Measurements from ENCODE around the gene ALOX15B.
"Not testable (repeated sequence)": the region's sequence is repeated elsewhere in the genome, so short reads cannot be mapped to it uniquely, and the experiment has no call there.

The ALOX15B gene

DNA sequence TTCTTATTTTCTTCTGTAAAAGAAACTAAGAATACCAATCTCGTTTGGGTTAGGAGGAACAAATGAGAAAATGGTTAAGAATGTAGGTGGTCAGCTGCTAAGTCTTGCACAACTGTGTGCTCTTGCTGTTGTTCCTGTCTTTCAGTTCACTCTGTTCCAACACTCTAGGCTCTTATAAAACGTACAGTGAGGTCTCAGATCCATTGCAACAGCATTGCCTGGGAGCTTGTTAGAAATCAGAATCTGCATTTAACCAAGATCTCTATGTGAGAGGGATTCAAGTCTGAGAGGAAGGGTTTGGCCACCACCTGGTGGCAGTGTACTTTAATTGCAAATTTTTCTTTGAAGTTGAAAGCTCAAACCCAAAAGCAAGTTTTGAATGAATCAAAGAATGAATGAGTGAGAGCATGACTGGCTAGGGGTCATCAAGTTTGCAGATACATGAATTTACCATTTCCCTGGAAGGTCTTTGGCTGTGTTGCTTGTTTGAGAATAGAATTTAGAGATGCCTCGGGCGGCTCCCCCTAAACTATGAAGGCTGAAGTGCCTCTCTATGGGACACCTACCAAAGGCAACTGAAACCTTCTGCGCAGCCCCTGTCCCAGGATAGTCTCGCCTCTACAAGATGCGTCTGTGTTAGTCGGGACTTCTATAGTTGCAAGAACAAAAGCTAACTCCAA, 2.5 kb downstream of the ALOX15B start:
- peak; percentile 75 to 86 (median 84) for DNase-seq

DNA sequence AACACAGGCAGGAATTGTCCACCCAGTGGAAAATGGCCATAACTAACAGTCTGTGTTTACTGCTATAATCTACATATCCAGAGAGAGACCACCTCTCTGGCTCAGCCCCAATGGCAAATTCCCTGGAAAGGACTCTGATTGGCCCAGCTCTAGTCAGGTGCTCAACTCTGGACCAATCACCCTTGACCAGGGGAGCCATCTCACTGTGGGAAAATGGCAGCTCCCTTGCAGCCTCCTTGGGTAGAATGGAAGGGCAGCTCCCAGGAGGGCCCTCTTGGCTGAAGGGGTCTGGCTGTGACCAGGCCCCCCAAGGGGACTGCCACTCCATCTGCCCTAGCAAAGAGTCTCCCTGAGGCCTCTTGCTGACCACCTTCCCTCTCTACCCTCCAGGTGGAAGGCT, 3.1 kb downstream of the ALOX15B start:
- no peak for DNase-seq

DNA sequence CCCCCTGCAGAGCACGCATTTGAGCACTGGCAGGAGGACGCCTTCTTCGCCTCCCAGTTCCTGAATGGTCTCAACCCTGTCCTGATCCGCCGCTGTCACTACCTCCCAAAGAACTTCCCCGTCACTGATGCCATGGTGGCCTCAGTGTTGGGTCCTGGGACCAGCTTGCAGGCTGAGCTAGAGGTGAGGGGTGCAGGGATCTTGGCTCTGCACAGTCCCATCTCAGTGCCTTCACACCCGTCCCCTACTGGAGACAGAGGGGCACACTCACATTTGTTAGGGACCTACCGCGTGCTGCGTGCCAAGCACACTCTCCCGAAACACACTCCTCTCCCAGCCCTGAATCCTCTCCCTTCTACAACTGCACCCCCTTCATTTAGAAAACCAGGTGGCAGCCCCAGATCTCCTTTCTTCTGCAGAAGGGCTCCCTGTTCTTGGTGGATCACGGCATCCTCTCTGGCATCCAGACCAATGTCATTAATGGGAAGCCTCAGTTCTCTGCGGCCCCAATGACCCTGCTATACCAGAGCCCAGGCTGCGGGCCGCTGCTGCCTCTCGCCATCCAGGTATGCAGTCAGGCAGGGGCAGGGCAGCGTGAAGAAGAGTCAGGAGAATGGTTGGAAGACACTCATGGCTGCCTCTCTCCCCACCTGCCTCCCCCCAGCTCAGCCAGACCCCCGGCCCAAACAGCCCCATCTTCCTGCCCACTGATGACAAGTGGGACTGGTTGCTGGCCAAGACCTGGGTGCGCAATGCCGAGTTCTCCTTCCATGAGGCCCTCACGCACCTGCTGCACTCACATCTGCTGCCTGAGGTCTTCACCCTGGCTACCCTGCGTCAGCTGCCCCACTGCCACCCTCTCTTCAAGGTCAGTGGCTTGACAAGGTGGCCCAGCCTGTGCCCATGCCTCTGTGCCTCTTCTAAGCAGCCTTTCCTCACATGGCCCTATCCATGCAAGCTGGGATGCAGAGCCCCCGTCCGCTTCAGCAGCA, 6.3 kb downstream of the ALOX15B start:
- DNase-seq = no peak

DNA sequence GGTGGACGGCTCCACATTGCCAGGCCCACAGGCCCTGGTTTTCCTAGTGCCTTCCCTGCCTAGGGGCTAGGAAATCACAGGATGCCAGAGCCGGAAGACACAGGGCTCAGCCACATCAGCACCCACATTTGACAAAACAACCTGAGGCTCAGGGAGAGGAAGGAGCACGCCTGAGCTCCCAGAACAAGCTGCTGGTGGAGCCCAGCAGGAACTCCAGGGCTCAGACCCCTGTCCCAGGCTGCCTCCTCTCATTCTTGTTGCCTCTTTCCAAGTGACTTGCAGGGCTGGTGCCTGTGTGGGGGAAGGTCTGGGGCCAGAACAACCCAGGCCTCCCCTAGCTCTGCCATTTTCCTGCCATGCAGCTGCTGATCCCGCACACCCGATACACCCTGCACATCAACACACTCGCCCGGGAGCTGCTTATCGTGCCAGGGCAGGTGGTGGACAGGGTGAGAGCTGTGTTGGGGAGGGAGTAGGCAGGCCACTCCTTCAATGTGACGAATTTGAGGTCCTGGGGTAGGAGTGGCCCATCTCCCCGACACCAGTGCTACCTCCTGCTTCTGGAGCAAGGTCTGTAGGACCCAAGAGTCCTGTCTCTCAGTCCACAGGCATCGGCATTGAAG, 7.6 kb downstream of the ALOX15B start:
- no peak for DNase-seq

DNA sequence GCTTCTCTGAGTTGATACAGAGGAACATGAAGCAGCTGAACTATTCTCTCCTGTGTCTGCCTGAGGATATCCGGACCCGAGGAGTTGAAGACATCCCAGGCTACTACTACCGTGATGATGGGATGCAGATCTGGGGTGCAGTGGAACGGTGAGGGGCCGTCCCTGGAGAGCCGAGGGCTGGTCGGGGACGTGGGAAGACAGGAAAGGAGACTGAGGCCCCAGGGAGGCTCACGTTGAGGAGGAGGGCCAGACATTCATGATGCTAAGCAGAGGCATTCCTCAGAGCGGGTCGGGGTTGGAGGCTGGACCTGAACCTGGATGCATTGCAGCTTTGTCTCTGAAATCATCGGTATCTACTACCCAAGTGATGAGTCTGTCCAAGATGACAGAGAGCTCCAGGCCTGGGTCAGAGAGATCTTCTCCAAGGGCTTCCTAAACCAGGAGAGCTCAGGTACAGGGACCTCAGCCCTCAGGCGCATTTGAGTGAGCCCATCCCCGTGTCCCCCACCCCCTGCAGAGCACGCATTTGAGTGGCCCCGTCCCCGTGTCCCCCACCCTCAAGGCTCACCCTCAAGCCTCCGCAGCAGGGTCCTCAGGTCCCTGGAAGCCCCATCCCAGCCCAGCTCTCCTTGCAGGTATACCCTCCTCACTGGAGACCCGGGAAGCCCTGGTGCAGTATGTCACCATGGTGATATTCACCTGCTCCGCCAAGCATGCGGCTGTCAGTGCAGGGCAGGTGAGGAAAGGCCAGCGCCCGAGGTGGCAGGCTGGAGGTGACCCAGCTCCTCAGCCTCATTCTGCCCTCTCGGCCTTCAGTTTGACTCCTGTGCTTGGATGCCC, 8.3 kb downstream of the ALOX15B start:
- no peak for DNase-seq

DNA sequence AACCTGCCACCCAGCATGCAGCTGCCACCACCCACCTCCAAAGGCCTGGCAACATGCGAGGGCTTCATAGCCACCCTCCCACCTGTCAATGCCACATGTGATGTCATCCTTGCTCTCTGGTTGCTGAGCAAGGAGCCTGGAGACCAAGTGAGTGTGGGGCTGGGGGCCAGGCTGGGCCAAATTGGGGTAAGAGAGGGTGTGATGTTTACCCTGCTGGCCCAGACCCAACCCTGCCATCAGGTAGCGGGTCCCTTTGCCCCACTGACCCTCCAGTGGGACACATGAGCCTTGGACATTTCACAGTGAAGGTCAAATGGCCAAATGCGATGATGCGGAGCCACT, 8.9 kb downstream of the ALOX15B start:
- DNase-seq = no peak

DNA sequence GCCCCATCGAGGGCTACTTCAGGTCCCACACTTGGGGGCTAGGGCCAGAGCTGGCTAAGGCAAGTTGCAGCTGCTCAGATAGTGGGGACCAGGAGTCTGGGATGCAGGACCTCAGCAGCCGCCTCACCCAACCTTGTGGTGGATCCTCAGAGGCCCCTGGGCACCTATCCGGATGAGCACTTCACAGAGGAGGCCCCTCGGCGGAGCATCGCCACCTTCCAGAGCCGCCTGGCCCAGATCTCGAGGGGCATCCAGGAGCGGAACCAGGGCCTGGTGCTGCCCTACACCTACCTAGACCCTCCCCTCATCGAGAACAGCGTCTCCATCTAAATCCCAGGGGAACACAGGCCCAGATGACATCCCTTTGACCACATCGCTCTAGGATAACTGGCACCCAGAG, 9.4 kb downstream of the ALOX15B start:
- no peak for DNase-seq

DNA sequence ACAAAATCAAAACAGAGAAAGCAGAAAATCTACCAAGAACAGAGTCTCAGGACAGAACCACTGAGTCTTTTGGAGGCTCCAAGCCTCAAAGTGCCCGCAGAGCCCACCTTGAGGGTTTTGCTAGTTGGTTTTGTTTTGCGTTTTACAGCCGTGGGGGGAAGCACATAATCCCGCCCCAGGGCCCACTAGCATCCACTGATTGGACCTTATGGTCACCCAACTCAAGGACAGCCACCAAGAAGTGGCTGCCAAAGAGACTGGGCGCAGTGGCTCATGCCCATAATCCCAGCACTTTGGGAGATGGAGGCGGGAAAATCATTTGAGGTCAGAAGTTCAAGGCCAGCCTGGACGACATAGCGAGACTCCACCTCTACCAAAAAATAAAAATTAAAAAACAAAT, 9.9 kb downstream of the ALOX15B start:
- DNase-seq = no peak

DNA sequence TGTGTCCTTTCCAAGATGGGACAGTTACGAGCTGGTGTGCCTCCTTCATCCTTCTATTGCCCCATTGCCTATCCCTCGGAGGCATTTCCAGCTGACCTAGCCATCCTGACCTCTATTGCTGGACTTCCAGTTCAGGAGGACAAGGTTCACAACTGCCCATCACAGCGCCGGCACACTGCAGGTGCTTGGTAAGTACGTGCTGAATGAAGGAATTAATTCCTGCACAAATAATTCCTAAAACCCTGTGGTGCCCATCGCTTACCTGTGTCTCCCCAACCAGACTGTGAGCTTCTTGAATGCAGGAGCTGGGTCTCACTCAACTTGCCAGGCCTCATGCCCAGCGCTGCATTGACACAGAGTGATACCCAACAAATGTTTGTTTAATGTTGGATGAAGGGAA, 13.0 kb downstream of the ALOX15B start:
- no peak for DNase-seq

DNA sequence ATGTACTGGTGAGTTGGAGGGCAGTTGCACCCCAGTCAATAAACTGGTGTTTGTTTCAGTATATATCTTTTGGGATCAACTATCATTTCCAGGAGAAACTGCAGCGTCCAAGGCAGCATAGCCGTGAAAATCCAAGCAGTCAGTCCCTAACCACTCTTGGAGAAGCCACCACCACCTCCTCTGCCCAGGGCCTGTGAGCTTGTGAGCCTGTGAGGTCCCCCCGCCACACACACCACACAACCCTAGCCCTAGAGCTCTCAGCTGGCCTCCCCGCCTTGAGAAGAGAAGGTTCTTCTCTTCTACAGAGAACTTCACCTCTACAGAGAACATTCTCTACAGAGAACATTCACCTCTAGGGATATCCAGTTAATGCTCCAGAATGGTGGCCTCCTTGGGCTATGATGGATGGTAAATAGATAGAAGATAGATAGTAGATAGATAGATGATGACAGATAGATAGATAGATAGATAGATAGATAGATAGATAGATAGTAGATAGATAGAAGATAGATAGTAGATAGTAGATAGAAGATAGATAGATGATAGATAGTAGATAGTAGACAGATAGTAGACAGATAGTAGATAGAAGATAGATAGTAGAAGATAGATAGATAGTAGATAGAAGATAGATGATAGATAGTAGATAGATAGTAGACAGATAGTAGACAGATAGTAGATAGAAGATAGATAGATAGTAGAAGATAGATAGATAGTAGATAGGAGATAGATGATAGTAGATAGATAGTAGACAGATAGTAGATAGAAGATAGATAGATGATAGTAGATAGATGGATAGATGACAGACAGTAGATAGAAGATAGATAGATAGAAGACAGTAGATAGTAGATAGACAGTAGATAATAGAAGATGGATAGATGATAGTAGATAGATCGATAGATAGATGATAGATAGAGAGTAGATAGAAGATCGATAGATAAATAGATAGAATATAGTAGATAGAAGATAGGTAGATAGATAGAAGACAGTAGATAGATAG, 13.7 kb downstream of the ALOX15B start:
- DNase-seq = no peak

DNA sequence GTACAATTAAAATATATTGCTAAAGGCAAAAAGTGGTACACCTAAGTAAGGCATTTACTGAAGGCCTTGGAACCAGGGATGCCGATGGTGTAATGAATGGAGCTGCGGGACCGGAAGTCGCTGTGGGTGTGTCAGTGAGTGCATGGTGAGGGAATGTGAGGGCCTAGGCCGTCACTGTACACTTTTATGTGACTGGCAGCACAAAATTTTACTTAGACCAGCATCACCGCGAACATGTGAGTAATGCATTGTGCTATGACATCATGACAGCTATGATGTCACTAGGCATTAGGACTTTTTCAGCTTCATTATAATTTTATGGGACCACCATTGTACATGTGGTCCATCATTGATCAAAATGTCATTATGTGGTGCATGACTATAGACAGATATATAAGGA, 14.7 kb downstream of the ALOX15B start:
- no peak for DNase-seq

DNA sequence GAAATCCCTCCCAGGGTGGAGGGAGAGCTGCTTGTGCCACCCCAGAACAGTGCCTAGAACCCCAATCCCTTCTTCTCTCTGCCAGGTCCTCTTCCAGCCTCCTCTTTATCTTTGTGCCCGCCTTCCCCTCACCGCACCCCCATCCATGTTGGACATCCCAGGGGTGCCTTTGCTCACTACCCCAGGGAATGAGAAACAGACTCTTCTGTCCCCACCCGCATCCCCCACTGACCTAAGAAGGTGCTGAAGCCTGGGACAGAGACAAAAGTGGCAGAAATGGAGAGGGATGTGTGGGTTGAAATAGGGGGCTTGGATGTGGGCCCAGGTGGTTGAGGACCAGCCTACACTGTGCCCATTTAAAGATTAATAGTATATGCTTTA, 17.0 kb downstream of the ALOX15B start:
- DNase-seq = no peak

DNA sequence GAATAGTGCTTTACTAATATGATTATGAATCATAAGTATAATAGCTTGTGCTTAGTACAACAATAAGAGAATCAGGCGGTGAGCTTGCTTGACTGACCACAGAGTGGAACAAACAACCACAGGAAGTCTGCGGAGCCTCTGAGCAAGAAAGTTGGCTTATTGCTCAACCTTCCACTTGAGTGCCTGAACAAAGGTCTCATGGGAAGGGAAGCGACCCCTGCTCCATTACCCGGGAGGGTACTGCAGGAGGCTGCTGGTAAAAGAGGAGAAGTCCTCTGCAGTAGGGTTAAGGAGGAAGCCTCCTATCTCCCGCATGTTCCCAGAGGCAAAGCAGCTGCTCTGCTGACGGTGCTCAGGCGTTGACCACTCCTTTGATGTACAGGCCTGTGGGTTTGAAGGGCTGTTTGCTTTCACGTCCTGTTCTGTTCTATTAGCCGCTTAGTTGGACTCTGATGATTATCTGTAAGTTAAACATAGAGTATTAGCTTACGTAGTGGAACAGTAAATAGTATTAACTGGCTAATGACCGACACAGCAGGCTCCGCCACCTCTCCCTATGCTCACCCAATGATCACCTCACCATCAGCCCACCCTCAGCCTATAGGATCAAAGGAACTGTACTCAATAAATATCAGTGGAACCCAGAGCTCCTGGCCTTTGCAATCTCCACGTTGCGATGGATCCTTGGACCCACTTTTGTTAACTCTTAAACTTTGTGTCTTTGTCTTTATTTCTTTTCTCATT, 17.5 kb downstream of the ALOX15B start:
- DNase-seq = peak; percentile 81 to 93 (median 91)

DNA sequence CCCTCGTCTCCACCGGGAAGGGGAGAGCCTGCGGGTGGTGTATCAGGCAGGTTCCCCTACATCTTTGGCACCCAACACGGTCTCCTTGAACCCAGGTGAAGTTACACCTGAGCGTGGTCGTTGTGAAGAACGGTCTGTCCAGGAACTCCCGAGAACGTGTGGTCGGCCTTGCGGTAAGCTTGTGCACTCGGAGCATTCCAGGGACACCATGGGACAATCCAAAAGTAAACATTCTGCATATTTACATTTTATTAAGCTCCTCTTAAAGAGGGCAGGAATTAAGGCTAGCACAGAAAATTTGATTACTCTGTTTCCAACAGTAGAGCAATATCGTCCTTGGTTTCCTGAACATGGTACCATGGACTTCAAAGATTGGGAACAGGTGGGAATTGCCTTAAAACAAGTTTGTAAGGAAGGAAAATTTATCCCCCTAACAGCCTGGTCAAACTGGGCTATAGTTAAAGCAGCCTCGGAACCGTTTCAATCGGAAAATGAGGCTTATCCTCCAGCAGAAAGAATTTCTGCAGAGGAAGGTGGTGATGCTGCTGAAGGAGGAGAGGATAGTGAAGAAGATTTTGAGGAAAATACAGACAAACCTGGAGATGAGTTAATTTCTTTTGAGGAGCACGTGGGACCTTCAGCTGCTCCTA, 18.2 kb downstream of the ALOX15B start:
- no peak for DNase-seq

DNA sequence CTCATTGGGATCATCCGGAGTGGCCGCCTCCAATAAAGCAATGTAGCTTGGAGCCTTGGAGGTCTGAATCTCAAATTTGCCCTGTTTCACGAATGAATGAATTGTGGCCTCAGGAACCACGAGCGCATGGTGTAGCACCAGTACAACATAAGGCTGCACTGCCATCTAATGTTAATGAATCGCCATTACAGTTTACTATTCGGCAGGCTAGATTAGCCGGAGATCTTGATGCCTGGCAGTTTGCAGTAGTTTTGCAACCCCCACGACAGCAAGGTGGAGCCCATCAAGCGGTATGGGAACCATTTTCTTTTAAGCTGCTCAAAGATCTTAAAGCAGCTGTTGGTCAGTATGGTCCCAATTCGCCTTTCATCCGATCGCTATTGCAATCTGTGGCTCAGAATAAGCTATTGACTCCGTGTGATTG, 18.8 kb downstream of the ALOX15B start:
- DNase-seq = peak; percentile 83 to 92 (median 89)

DNA sequence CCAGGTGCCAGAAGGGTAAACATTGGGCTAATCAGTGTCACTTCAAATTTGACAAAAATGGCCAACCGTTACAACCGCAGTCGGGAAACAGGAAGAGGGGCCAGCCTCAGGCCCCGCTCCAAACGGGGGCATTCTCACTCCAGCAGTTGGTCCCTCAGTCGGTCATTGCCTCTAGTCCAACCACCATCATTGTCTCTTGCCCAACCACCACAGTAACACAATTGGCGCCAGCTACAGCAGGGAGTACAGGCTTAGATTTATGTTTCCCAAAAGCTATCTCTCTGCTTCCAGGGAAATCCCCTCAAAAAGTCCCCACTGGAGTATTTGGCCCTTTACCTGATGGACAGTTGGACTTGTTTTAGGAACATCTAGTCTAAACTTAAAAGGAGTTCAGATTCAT, 20.3 kb downstream of the ALOX15B start:
- DNase-seq = peak in 1 of 3 donors; percentile 34

DNA sequence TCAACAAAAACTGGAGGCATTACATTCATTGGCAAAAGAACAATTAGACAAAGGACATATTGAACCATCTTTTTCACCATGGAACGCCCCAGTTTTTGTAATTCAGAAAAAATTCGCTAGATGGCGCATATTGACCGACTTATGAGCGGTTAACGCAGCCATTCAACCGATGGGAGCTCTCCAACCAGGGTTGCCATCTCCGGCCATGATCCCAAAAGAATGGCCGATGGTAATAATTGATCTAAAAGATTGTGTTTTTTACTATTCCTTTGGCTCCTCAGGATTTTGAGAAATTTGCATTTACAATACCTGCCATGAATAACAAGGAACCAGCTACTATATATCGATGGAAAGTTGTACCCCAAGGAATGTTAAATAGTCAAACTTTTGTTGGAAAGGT, 21.4 kb downstream of the ALOX15B start:
- peak; percentile 83 to 92 (median 86) for DNase-seq

DNA sequence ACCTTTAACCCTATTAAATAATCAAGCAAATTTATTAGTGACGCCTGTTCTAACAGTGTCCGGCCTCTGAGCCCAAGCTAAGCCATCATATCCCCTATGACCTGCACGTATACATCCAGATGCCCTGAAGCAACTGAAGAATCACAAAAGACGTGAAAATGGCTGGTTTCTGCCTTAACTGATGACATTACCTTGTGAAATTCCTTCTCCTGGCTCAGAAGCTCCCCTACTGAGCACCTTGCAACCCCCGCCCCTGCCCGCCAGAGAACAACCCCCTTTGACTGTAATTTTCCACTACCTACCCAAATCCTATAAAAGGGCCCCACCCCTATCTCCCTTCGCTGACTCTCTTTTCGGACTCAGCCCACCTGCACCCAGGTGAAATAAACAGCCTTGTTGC, 23.0 kb downstream of the ALOX15B start:
- DNase-seq = not testable (repeated sequence)

DNA sequence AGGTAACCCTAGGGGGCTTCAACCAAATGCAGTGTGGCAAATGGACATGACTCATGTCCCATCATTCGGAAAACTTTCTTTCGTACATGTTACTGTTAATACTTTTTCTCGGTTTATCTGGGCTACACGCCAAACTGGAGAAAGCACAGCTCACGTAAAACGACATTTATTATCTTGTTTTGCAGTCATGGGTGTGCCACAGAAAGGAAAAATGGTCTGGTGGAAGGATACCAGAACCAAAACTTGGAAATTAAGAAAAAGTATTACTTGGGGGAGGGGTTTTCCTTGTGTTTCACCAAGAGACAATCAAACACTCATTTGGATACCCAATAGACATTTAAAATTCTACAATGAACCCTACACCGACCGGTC, 23.6 kb downstream of the ALOX15B start:
- DNase-seq = no peak

DNA sequence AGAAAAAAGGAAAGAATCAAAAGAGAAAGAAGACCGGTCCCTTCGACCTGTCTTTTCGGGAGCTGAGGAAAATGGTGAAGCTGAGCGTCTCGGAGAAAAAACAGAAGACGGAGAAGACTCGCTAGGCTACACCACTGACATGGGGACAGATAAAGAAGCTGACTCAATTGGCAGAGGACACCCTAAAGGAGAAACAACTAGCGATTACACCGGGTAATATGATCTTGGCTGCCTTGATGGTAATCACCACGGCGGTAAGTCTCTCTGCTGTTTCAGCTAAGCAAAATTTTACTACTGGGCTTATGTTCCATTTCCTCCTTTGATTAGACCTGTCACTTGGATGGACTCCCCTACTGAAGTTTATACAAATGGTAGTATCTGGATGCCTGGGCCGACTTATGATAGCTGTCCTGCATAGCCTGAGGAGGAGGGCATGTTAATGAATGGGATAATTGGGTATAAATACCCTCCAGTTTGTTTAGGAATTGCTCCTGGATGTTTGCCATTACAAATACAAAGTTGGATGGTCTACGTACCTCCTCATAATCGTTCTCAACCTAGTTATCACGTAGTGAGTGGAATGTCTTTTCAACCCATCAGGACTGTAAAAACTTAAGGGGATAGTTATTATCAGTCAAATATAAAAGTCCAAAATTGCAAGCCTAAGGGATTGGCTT, 24.1 kb downstream of the ALOX15B start:
- no peak for DNase-seq
